Fibroblast of mammary gland (primary cell): ENCODE results near the gene PADI3.

Experiments used
- DNase-seq: peaks from one replicate; pipeline ENCODE4 v3.0.0-alpha.2; 2010; ENCODE audit warnings: low read depth
- H3K4me3 ChIP-seq: 2 replicates; pipeline ENCODE4 v1.5.1; 2011; ENCODE audit warnings: low read depth, mild to moderate bottlenecking, low read length, moderate library complexity; ENCODE audit not compliant: control insufficient read depth
- TF ChIP-seq, protein P1 (sequence below): conservative IDR thresholded peaks from 2 replicates; pipeline ENCODE4 v1.5.1; 2011; ENCODE audit warnings: low read depth, low read length, inconsistent platforms; ENCODE audit not compliant: control insufficient read depth, insufficient read depth

The PADI3 gene

DNA sequence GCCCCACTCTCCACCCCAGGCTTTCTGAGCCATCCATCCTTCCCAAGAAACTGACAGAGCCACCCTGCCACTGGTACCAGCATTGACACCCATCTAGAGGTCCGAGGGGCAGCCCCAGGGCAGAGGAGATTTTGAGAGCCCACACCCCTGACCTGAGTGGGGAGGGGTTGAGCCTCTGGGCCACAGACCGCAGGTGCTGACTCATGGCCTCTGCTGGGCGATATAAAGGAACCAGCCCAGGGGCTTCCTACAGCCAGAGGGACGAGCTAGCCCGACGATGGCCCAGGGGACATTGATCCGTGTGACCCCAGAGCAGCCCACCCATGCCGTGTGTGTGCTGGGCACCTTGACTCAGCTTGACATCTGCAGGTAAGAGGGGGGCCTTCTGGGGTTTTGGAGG, 59.0 kb downstream of the PADI3 start, which contains the start of gene PADI4:
Gene PADI4, plus strand, starts transcription at position 252 of the 400 bp plus-strand sequence. Its CDS starts 26 bp downstream, at position 278.
- TF ChIP-seq, protein P1, sequence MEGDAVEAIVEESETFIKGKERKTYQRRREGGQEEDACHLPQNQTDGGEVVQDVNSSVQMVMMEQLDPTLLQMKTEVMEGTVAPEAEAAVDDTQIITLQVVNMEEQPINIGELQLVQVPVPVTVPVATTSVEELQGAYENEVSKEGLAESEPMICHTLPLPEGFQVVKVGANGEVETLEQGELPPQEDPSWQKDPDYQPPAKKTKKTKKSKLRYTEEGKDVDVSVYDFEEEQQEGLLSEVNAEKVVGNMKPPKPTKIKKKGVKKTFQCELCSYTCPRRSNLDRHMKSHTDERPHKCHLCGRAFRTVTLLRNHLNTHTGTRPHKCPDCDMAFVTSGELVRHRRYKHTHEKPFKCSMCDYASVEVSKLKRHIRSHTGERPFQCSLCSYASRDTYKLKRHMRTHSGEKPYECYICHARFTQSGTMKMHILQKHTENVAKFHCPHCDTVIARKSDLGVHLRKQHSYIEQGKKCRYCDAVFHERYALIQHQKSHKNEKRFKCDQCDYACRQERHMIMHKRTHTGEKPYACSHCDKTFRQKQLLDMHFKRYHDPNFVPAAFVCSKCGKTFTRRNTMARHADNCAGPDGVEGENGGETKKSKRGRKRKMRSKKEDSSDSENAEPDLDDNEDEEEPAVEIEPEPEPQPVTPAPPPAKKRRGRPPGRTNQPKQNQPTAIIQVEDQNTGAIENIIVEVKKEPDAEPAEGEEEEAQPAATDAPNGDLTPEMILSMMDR = no peak
- no peak within 1 kb of the TSS for H3K4me3 ChIP-seq
- no peak for DNase-seq

DNA sequence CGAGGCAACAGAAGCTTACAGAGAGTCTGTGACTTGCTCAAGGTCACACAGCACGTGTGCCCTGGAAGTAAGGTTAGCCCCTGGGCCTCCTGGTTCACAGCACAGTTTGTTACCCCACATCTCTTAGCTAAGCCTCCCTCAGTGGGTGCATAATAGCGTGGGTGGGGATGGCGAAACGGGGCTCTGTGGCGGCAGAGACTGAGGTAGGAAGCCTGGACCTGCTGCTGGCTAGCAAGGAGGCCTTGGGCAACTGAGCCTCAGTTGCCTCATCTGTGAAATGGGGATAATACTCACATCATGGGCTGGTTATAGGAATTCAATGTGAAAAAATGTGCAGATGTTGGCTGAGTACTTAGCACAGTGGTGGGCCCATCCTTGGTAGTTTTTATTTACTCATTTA, 59.7 kb downstream of the PADI3 start:
- no peak overlapping the region for H3K4me3 ChIP-seq
- DNase-seq = no peak
- TF ChIP-seq, protein P1 = no peak

DNA sequence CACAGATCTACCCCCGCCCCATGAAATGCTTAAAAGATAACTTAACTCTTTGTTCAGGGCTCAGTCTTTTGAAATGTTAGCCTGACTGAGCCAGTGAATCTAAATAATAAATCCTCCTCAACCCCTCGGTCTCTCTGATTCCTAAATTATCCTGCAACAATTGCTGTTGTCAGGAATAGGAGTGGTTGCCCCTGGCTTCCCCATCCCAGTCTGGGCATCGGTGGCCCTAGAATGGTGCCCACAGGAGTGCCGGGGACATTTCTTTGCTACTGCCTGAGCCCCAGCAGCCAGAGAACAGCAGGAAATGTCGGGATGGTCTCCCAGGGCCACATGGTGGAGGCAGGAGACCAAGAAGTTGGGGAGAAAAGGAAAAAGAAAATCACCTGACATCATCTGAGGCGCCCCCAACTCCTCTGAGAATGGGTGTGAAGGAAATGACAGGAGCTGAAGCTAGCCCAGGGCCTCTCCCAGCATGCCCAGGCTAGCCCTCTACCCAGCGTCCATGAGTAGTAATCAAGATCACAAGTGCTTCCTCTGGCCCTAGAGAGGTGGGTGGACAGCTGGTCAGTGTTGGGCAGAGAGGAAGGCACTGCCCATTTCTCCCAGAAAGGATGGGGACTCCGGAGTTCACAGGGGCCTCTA, 60.6 kb downstream of the PADI3 start:
- no peak for DNase-seq
- TF ChIP-seq, protein P1 = no peak
- H3K4me3 ChIP-seq = no peak overlapping the region

DNA sequence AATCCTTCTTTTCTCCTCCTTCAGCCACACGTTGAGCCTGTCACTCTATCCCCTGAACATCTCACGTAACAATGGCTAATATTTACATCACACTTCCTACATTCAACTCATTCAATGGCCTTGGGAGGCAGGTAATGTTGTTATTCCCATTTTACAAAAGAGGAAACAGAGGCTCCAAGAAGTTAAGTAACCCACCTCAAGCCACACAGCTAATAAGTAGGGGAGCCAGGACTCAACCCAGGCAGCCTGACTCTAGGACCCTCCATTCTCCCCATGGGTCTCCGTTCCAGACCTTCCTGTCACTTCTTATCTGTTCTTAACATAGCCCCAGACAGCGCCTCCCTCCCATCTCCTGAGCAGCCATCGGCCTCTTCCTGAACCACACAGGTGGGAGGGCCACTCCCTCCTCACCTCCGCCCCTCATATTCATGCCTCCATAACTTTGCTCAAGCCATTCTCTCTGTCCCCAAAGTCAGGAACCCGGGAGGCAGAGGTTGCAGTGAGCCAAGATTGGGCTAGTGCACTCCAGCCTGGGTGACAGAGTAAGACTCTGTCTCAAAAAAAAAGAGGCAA, 61.3 kb downstream of the PADI3 start:
- H3K4me3 ChIP-seq = no peak overlapping the region
- TF ChIP-seq, protein P1 = no peak
- no peak for DNase-seq

DNA sequence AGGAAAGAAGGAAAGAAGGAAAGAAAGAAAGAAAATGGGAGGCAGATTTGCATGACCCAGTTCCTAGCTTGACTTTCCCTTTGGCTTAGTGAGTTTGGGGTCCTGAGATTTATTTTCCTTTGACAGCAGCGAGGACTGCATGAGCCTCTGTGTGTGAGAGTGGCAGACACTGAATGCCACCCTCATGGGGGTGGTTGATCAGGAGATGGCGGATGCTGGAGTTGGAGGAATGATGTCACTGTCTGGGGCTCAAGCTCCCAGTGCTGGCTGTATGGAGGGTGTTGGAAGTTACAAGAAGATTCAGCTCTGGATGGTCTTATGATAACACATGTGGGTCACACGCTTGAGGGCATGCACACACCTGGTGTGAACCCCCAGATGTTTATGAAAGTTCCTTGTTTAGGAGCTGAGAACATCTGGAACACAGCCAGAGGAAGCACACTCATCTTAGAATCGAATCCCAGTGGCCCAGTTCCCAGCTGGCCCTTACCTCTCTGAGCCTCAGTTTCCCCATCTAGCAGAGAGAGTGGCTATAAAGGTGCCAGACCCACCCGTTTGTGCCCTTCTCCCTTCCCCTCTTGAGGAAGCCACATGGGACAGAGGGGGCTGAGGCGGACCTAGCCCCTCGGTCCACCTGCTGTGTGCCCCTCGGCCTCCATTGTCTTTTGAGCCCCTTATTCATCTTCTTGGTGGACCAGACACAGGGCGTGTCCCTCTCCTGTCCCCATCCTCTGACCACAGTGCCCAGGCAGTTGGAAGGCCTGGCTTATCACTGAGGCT, 64.8 kb downstream of the PADI3 start:
- DNase-seq = no peak
- TF ChIP-seq, protein P1 = no peak
- H3K4me3 ChIP-seq = no peak overlapping the region

DNA sequence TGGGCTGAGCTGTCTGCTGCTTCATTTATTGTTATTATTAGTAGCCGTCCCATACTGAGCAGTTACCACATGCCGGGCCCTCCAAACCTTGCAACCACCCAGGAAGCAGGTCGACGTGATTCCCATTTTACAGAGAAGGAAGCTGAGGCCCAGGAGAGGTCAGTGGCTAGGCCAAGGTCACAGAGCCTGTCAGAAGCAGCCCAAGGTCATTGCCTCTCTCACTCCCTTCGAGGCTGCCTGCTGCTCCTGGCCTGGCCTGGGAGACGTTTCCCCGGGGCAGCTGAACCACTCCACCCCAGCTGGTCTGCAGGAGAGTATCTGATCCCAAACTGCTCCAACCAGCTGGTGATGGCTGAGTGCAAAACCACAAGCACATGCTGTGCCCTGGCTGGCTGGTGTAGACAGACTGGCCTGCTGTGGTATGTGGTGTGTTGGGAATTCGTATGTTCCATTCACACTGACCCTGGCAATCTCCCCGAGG, 65.6 kb downstream of the PADI3 start:
- H3K4me3 ChIP-seq = no peak overlapping the region
- DNase-seq = no peak
- TF ChIP-seq, protein P1 = no peak
